ENCODE results near the gene TREX2.

The TREX2 gene

GRCh38 chrX:153445856-153446635, at the start of gene TREX2:
Gene TREX2, minus strand, starts transcription at chrX:153446056. Its CDS starts 626 bp downstream, at chrX:153445430.
- ATAC-seq: no peak

- ATAC-seq: no peak
These were observed 49.5 kb upstream of the TREX2 start for GRCh38 chrX:153495362-153495751.

GRCh38 chrX:153494541-153495361, 48.9 kb upstream of the TREX2 start, which contains the start of gene BGN:
Gene BGN, plus strand, starts transcription at chrX:153494980. Its CDS starts 9,652 bp downstream, at chrX:153504632.
- no peak for ATAC-seq

GRCh38 chrX:153494061-153494460, 48.2 kb upstream of the TREX2 start:
- no peak for ATAC-seq

- no peak for ATAC-seq
These were observed 47.2 kb upstream of the TREX2 start for GRCh38 chrX:153493085-153493484.

- no peak for ATAC-seq
These were observed 46.7 kb upstream of the TREX2 start for GRCh38 chrX:153492543-153492942.

GRCh38 chrX:153491918-153492317, 46.1 kb upstream of the TREX2 start:
- no peak for ATAC-seq

- ATAC-seq: no peak
These were observed 45.6 kb upstream of the TREX2 start for GRCh38 chrX:153491351-153491914.

GRCh38 chrX:153490217-153490930, 44.5 kb upstream of the TREX2 start:
- no peak for ATAC-seq

GRCh38 chrX:153488231-153488914, 42.5 kb upstream of the TREX2 start:
- no peak for ATAC-seq

- ATAC-seq: no peak
These were observed 41.8 kb upstream of the TREX2 start for GRCh38 chrX:153487590-153488071.

- no peak for ATAC-seq
These were observed 40.3 kb upstream of the TREX2 start for GRCh38 chrX:153486171-153486570.

GRCh38 chrX:153485396-153486080, 39.7 kb upstream of the TREX2 start:
- ATAC-seq: no peak

- ATAC-seq: no peak
These were observed 36.6 kb upstream of the TREX2 start for GRCh38 chrX:153482376-153483015.

GRCh38 chrX:153481043-153481442, 35.2 kb upstream of the TREX2 start:
- no peak for ATAC-seq

- ATAC-seq: no peak
These were observed 32.9 kb upstream of the TREX2 start for GRCh38 chrX:153478746-153479145.

GRCh38 chrX:153477901-153478300, 32.0 kb upstream of the TREX2 start:
- no peak for ATAC-seq

- no peak for ATAC-seq
These were observed 31.6 kb upstream of the TREX2 start for GRCh38 chrX:153477364-153477857.

- ATAC-seq: no peak
These were observed 31.0 kb upstream of the TREX2 start for GRCh38 chrX:153476666-153477363.

- ATAC-seq: no peak
These were observed 30.0 kb upstream of the TREX2 start for GRCh38 chrX:153475751-153476281.

All from activated CD4-positive, CD25-positive, alpha-beta regulatory T cell treated with anti-CD3 and anti-CD28 coated beads, Interleukin-2, amount 50 U/mL, for 24 hours (primary cell).